Mesothelial cell of epicardium (in vitro differentiated cells): Measurements from ENCODE around the gene RAD51B. TPM values are rescaled to one million over a fixed set of nuclear protein-coding genes. Genes with fewer than 3 reads are reported as not detected.

Experiments used
- DNase-seq, 2 experiments: peaks; one replicate each; pipeline ENCODE4 v3.0.0; 2021; ENCODE audit warnings: low spot score in 2 of 2; ENCODE audit not compliant: unreplicated experiment in 2 of 2
- H3K27ac Mint-ChIP-seq: 2 replicates; pipeline ENCODE4 v1.8.0; 2021; ENCODE audit warnings: mixed read lengths
- H3K27me3 Mint-ChIP-seq: 2 replicates; pipeline ENCODE4 v1.8.0; 2021; ENCODE audit warnings: low read depth, mixed read lengths
- H3K36me3 Mint-ChIP-seq: 2 replicates; pipeline ENCODE4 v1.8.0; 2021; ENCODE audit warnings: mixed read lengths
- H3K4me1 Mint-ChIP-seq: 2 replicates; pipeline ENCODE4 v1.8.0; 2021; ENCODE audit warnings: mixed read lengths
- H3K4me3 Mint-ChIP-seq: 2 replicates; pipeline ENCODE4 v1.8.0; 2021; ENCODE audit warnings: mild to moderate bottlenecking, moderate library complexity, mixed read lengths
- H3K9me3 Mint-ChIP-seq: 2 replicates; pipeline ENCODE4 v1.8.0; 2021; ENCODE audit warnings: mixed read lengths
- CTCF ChIP-seq: fragments of 200-600 bp; sonication (generic); IDR thresholded peaks from one replicate; pipeline ENCODE4 v1.5.0; 2021; ENCODE audit warnings: antibody characterized with exemption; ENCODE audit not compliant: unreplicated experiment
- total RNA-seq: library from RNA; stranded (reverse); gene quantifications from 3 replicates; pipeline ENCODE4 v1.2.1, GENCODE V29; 2021

Gene RAD51B
- total RNA-seq, 1 donor from 2014 or later, result 34.7 TPM

GRCh38 chr14:68628605-68629310, 809.2 kb downstream of the RAD51B start:
- Mint-ChIP-seq H3K9me3 (no peaks in the 10 kb centered on the region), H3K4me1 (peaks cover 80% of the 10 kb centered on the region), H3K4me3 (peak overlapping the region; percentile 58), H3K27me3 (no peaks in the 10 kb centered on the region), H3K27ac (peak overlapping the region; percentile 99), H3K36me3 (no peaks in the 10 kb centered on the region)
- DNase-seq, result peak; percentile 47 to 74
- TF ChIP-seq CTCF, result no peak

- TF ChIP-seq CTCF, result no peak
- H3K4me1 Mint-ChIP-seq, result peaks cover 88% of the 10 kb centered on the region
- DNase-seq, result peak in 1 of 2 experiments; percentile 33
- H3K4me3 Mint-ChIP-seq, result no peak overlapping the region
- H3K27ac Mint-ChIP-seq, result peak overlapping the region; percentile 99
- no peaks in the 10 kb centered on the region for H3K36me3 Mint-ChIP-seq
- H3K9me3 Mint-ChIP-seq, result no peaks in the 10 kb centered on the region
- no peaks in the 10 kb centered on the region for H3K27me3 Mint-ChIP-seq
Measured at GRCh38 chr14:68630081-68630571, 810.5 kb downstream of the RAD51B start.

GRCh38 chr14:68630611-68631393, 811.2 kb downstream of the RAD51B start:
- Mint-ChIP-seq H3K27ac (peak overlapping the region; percentile 99), H3K4me1 (peaks cover 88% of the 10 kb centered on the region), H3K36me3 (no peaks in the 10 kb centered on the region), H3K27me3 (no peaks in the 10 kb centered on the region), H3K4me3 (no peak overlapping the region), H3K9me3 (no peaks in the 10 kb centered on the region)
- DNase-seq, result peak in 1 of 2 experiments; percentile 20
- TF ChIP-seq CTCF, result no peak

- Mint-ChIP-seq H3K9me3 (no peaks in the 10 kb centered on the region), H3K4me3 (no peak overlapping the region), H3K27me3 (no peaks in the 10 kb centered on the region), H3K27ac (peak overlapping the region; percentile 78), H3K4me1 (peaks cover 89% of the 10 kb centered on the region), H3K36me3 (no peaks in the 10 kb centered on the region)
- peak in 1 of 2 experiments; percentile 14 for DNase-seq
- no peak for TF ChIP-seq CTCF
Measured at GRCh38 chr14:68631394-68632053, 811.9 kb downstream of the RAD51B start.

- Mint-ChIP-seq H3K36me3 (no peaks in the 10 kb centered on the region), H3K27ac (peak overlapping the region; percentile 78), H3K4me3 (no peak overlapping the region), H3K9me3 (no peaks in the 10 kb centered on the region), H3K27me3 (no peaks in the 10 kb centered on the region), H3K4me1 (peaks cover 86% of the 10 kb centered on the region)
- DNase-seq, result peak in 1 of 2 experiments; percentile 26
- no peak for TF ChIP-seq CTCF
Measured at GRCh38 chr14:68632054-68632895, 812.7 kb downstream of the RAD51B start.
